Vagina (tissue), 2 donors: ENCODE results near the gene CHRND.

Experiments
- POLR2A ChIP-seq, 2 donors: fragments of 450-650 bp; IDR thresholded peaks; one replicate each; pipeline ENCODE4 v1.6.1; 2017; ENCODE audit warnings: antibody characterized with exemption in 2 of 2, mild to moderate bottlenecking in 2 of 2, moderate library complexity in 2 of 2
- POLR2AphosphoS5 ChIP-seq, 2 donors: sonication (generic); formaldehyde crosslinking; IDR thresholded peaks; one replicate each; pipeline ENCODE4 v1.9.0; 2017; ENCODE audit warnings: antibody characterized with exemption in 2 of 2, mild to moderate bottlenecking in 2 of 2, low read depth in 1 of 2; ENCODE audit not compliant: insufficient read depth in 1 of 2
- TF ChIP-seq, protein P1 (sequence below), 3 experiments: fragments of 450-650 bp in 2 of 3; fragments of 200-600 bp in 1 of 3; sonication (generic) in 1 of 3; IDR thresholded peaks; one replicate each; pipeline ENCODE4 v1.5.1; 2017 to 2019; ENCODE audit warnings: antibody characterized with exemption in 3 of 3, mild to moderate bottlenecking in 2 of 3, moderate library complexity in 2 of 3

- TF ChIP-seq POLR2A (IDR thresholded peaks at IDR 0.05) (no peak), POLR2AphosphoS5 (IDR thresholded peaks at IDR 0.05; ENCODE audit: insufficient read depth in 1 of 2, low read depth in 1 of 2) (no peak)
- TF ChIP-seq, protein P1, sequence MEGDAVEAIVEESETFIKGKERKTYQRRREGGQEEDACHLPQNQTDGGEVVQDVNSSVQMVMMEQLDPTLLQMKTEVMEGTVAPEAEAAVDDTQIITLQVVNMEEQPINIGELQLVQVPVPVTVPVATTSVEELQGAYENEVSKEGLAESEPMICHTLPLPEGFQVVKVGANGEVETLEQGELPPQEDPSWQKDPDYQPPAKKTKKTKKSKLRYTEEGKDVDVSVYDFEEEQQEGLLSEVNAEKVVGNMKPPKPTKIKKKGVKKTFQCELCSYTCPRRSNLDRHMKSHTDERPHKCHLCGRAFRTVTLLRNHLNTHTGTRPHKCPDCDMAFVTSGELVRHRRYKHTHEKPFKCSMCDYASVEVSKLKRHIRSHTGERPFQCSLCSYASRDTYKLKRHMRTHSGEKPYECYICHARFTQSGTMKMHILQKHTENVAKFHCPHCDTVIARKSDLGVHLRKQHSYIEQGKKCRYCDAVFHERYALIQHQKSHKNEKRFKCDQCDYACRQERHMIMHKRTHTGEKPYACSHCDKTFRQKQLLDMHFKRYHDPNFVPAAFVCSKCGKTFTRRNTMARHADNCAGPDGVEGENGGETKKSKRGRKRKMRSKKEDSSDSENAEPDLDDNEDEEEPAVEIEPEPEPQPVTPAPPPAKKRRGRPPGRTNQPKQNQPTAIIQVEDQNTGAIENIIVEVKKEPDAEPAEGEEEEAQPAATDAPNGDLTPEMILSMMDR (IDR thresholded peaks at IDR 0.05): no peak
These were observed 761 bp upstream of the CHRND start for GRCh38 chr2:232525199-232525598.
